ENCODE data around the gene POLR3A. TPM values are rescaled to one million over a fixed set of nuclear protein-coding genes. Genes with fewer than 3 reads are reported as not detected.
A peak's percentile ranks its signal among the peaks of the same experiment; 100 is the strongest.

The POLR3A gene
- total and polyA plus RNA-seq, 2 experiments from 2014 or later, result 16.8 to 19.5 TPM

DNA sequence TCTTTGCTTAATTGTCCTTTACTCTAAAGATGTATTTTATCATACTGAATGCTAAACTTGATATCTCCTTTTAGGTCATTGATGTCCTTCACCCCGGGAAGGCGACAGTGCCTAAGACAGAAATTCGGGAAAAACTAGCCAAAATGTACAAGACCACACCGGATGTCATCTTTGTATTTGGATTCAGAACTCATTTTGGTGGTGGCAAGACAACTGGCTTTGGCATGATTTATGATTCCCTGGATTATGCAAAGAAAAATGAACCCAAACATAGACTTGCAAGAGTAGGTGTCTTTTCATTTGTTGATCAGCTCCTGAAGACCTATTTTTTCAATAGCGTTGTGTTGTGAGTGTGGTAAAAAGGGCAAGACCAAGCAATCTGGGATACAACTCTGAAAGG lies 6.1 kb upstream of the POLR3A start:
- TF ChIP-seq, protein P1, sequence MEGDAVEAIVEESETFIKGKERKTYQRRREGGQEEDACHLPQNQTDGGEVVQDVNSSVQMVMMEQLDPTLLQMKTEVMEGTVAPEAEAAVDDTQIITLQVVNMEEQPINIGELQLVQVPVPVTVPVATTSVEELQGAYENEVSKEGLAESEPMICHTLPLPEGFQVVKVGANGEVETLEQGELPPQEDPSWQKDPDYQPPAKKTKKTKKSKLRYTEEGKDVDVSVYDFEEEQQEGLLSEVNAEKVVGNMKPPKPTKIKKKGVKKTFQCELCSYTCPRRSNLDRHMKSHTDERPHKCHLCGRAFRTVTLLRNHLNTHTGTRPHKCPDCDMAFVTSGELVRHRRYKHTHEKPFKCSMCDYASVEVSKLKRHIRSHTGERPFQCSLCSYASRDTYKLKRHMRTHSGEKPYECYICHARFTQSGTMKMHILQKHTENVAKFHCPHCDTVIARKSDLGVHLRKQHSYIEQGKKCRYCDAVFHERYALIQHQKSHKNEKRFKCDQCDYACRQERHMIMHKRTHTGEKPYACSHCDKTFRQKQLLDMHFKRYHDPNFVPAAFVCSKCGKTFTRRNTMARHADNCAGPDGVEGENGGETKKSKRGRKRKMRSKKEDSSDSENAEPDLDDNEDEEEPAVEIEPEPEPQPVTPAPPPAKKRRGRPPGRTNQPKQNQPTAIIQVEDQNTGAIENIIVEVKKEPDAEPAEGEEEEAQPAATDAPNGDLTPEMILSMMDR (IDR thresholded peaks at IDR 0.05; ENCODE audit: low read depth, low read length), result no peak
- H3K27me3 ChIP-seq, result no peaks in the 10 kb centered on the region
- DNase-seq (ENCODE audit: low read depth in 1 of 2, low spot score in 1 of 2), result no peak
- no peaks in the 10 kb centered on the region for H3K9me3 ChIP-seq (ENCODE audit: low read depth)
- H3K4me1 ChIP-seq (ENCODE audit: low read depth), result peaks cover 9% of the 10 kb centered on the region
- H3K27ac ChIP-seq, result no peak overlapping the region
- peaks cover 50% of the 10 kb centered on the region for H3K36me3 ChIP-seq
- H3K4me3 ChIP-seq, result no peak overlapping the region

DNA sequence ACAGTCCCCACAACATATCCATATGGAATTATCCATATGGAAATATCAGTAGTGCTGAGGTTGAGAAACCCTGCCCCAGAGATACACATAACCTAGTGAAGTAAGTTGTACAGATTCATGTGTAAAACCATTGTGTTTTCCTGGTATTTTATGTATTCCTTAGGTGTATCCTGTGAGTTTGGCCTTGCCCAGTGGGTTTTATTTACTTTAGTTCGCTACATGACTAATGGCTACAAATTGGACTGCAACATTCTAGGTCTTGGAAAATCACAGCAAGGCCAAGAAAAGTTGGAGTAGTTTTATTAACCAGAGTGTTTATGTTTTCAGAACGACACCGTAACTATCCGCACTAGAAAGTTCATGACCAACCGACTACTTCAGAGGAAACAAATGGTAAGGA lies 5.7 kb upstream of the POLR3A start:
- Histone ChIP-seq H3K36me3 (peaks cover 45% of the 10 kb centered on the region), H3K27ac (no peak overlapping the region), H3K27me3 (no peaks in the 10 kb centered on the region), H3K9me3 (ENCODE audit: low read depth) (no peaks in the 10 kb centered on the region), H3K4me3 (peak overlapping the region; percentile 78), H3K4me1 (ENCODE audit: low read depth) (peaks cover 9% of the 10 kb centered on the region)
- DNase-seq (ENCODE audit: low read depth in 1 of 2, low spot score in 1 of 2), result no peak
- TF ChIP-seq, protein P1 (IDR thresholded peaks at IDR 0.05; ENCODE audit: low read depth, low read length), result no peak

DNA sequence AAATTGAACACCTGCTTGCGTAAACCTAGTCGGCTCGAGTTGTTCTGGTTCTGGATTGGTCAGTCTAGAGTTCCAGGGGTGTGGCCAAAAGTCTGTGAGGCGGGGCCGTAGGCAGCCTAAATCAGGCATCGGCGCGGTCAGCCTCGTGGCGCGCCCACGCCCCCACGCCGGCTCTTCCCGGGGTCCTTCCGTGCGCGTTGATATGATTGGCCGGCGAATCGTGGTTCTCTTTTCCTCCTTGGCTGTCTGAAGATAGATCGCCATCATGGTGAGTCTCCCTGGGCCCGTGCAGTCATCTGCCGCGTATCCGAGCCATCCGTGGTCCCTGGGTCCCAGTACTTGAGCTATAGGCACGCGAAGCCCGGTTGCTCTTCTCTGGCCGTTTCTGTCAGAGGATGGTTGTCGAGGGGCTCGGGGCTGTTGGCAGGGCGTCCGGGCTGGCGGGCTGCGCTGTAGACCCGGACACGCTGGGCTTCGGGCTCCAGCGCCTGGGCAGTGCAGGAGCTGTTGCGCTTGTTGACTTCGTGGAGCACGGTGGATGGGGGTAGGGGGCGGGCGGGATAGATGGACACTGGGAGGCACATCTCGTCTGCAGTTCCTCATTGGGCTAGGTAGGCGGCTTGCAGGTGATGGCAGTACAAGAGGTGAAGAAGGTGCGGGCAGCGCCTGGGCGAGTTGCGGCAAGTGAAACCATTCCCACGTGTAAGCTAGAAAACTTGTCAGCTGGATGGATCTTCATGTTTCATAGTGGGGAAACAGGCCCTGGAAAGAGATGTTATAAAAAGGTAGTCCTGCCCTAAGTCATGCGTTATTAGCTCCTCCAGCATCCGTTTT lies 4.5 kb upstream of the POLR3A start, which contains the start of gene RPS24:
Gene RPS24, plus strand, starts transcription at position 227 of the 834 bp plus-strand sequence. Its CDS starts 39 bp downstream, at position 266.
- Histone ChIP-seq H3K36me3 (peaks cover 34% of the 10 kb centered on the region), H3K27me3 (no peaks in the 10 kb centered on the region), H3K27ac (peak within 1 kb of the TSS; percentile 65), H3K9me3 (ENCODE audit: low read depth) (no peaks in the 10 kb centered on the region), H3K4me1 (ENCODE audit: low read depth) (peaks cover 9% of the 10 kb centered on the region), H3K4me3 (peak within 1 kb of the TSS; percentile 78)
- peak; percentile 98 to 99 for DNase-seq (ENCODE audit: low read depth in 1 of 2, low spot score in 1 of 2)
- TF ChIP-seq, protein P1 (IDR thresholded peaks at IDR 0.05; ENCODE audit: low read depth, low read length), result no peak

DNA sequence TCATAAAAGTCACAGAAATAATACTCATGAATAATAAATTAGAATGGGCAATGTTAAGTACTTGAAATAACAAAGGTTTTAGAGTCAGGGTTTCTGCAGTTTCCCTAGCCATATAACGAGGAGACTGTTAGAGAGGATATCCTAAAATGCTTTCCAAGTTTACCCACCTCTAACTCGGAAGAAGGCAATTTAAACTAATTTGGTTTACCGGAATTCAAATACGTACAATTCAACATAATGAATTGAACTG lies 4.0 kb upstream of the POLR3A start:
- H3K27ac ChIP-seq, result peak overlapping the region; percentile 65
- peaks cover 31% of the 10 kb centered on the region for H3K36me3 ChIP-seq
- H3K27me3 ChIP-seq, result no peaks in the 10 kb centered on the region
- peak overlapping the region; percentile 78 for H3K4me3 ChIP-seq
- peaks cover 11% of the 10 kb centered on the region for H3K4me1 ChIP-seq (ENCODE audit: low read depth)
- H3K9me3 ChIP-seq (ENCODE audit: low read depth), result no peaks in the 10 kb centered on the region
- TF ChIP-seq, protein P1 (IDR thresholded peaks at IDR 0.05; ENCODE audit: low read depth, low read length), result no peak
- DNase-seq (ENCODE audit: low read depth in 1 of 2, low spot score in 1 of 2), result no peak

DNA sequence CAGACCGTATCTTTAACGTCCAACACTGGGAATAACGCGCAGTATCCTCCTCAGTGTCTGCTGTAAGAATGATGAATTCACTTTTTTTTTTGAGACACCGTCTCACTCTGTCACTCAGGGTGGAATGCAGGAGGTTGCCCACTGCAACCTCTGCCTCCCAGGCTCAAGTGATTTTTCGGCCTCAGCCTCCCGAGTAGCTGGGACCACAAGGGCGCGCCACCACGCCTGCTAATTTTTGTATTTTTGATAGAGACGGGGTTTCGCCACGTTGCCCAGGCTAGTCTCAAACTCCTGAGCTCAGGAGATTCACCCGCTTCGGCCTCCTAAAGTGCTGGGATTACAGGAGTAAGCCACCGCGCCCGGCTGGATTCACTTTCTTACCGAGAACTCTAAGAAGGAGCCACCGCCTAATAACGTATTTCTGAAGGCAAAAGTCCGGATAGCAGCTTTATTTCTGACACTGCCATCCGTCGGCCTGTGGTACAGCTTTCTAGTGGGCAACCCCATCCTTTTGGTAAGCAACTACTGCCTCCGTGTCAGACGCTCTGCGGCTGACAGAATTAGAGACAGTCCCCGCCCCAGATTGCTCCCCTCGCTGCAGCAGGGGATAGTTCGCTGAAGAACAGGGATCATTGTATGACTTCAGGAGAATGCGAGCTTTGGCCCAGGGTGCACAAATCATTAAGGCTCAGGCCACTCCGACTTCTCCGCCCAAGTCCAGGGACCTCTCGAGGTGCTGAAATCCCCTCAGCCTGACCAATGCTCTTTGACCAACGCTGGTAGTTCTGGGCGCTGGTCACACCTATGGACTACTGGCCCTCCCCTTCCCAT lies 662 bp downstream of the POLR3A start:
- no peaks in the 10 kb centered on the region for H3K9me3 ChIP-seq (ENCODE audit: low read depth)
- TF ChIP-seq, protein P1 (IDR thresholded peaks at IDR 0.05; ENCODE audit: low read depth, low read length), result no peak
- H3K36me3 ChIP-seq, result peaks cover 20% of the 10 kb centered on the region
- peak overlapping the region; percentile 91 for H3K4me3 ChIP-seq
- peaks cover 6% of the 10 kb centered on the region for H3K4me1 ChIP-seq (ENCODE audit: low read depth)
- H3K27ac ChIP-seq, result peak overlapping the region; percentile 87
- peak; percentile 50 to 74 for DNase-seq (ENCODE audit: low read depth in 1 of 2, low spot score in 1 of 2)
- no peaks in the 10 kb centered on the region for H3K27me3 ChIP-seq

Data from cardiac muscle cell (in vitro differentiated cells and primary cell).